Endothelial cell of umbilical vein (primary cell): Measurements from ENCODE around the gene SPSB3.

ENCODE experiments used
- EZH2 ChIP-seq: IDR thresholded peaks from 2 replicates; pipeline ENCODE4 v1.6.1; 2012; ENCODE audit warnings: borderline replicate concordance, low read depth, mild to moderate bottlenecking, moderate library complexity, low read length, inconsistent platforms; ENCODE audit not compliant: severe bottlenecking
- MYC ChIP-seq: IDR thresholded peaks from one replicate; pipeline ENCODE4 v1.6.1; 2011; ENCODE audit warnings: mild to moderate bottlenecking, low read depth, low read length
- POLR2A ChIP-seq: IDR thresholded peaks from 2 replicates; pipeline ENCODE4 v1.6.1; 2012; ENCODE audit warnings: low read depth, mild to moderate bottlenecking, control low read depth, low read length
- POLR2AphosphoS5 ChIP-seq: IDR thresholded peaks from 2 replicates; pipeline ENCODE4 v1.6.1; 2012; ENCODE audit warnings: low read depth, mild to moderate bottlenecking, control low read depth, low read length, moderate library complexity; ENCODE audit not compliant: insufficient read depth
- TF ChIP-seq, protein P1 (sequence below), 2 donors: IDR thresholded peaks; 1 replicate in 1 of 2; 2 replicates in 1 of 2; pipeline ENCODE4 v1.5.1; 2011; ENCODE audit warnings: low read length in 2 of 2, mild to moderate bottlenecking in 2 of 2, moderate library complexity in 2 of 2, control low read depth in 1 of 2, inconsistent platforms in 1 of 2, low read depth in 1 of 2; ENCODE audit not compliant: insufficient read depth in 1 of 2; ENCODE audit errors: extremely low read depth in 1 of 2
- TF ChIP-seq, protein P2 (sequence below): IDR thresholded peaks from 2 replicates; pipeline ENCODE4 v1.6.1; 2011; ENCODE audit not compliant: insufficient read depth, insufficient read length

DNA sequence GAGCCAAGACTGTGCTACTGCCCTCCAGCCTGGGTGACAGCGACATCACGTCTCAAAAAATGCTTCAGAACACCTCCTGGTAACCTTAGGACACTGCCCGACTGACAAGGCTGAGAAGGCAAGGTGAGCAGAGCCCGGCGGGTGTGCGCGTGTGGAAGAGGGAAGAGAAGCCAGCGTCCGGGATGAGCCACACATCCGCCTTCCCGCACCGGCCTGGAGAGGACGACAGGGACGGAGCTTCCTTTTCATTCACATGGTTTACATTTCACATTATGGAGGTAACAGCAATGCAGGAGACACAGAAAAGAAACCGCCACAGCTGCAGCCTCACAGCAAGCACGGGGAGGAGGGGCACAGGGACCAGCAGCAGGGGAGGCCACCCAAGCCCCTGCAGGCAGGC lies 27.7 kb upstream of the SPSB3 start:
- TF ChIP-seq, protein P1, sequence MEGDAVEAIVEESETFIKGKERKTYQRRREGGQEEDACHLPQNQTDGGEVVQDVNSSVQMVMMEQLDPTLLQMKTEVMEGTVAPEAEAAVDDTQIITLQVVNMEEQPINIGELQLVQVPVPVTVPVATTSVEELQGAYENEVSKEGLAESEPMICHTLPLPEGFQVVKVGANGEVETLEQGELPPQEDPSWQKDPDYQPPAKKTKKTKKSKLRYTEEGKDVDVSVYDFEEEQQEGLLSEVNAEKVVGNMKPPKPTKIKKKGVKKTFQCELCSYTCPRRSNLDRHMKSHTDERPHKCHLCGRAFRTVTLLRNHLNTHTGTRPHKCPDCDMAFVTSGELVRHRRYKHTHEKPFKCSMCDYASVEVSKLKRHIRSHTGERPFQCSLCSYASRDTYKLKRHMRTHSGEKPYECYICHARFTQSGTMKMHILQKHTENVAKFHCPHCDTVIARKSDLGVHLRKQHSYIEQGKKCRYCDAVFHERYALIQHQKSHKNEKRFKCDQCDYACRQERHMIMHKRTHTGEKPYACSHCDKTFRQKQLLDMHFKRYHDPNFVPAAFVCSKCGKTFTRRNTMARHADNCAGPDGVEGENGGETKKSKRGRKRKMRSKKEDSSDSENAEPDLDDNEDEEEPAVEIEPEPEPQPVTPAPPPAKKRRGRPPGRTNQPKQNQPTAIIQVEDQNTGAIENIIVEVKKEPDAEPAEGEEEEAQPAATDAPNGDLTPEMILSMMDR (IDR thresholded peaks at IDR 0.05; ENCODE audit: extremely low read depth in 1 of 2, insufficient read depth in 1 of 2, low read depth in 1 of 2, low read length in 2 of 2) = no peak
- TF ChIP-seq POLR2A (no peak), POLR2AphosphoS5 (no peak), EZH2 (no peak), MYC (no peak)
- TF ChIP-seq, protein P2, sequence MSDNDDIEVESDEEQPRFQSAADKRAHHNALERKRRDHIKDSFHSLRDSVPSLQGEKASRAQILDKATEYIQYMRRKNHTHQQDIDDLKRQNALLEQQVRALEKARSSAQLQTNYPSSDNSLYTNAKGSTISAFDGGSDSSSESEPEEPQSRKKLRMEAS = no peak
